Smooth muscle cell (in vitro differentiated cells): ENCODE measurements around the gene MKNK1. TPM values are rescaled to one million over a fixed set of nuclear protein-coding genes. Genes with fewer than 3 reads are reported as not detected.

Experiments
- DNase-seq: peaks from one replicate; lab custom pipeline; 2025; ENCODE audit not compliant: unreplicated experiment; lab: John Stamatoyannopoulos, UW
- H2AFZ ChIP-seq: fragments of 200-600 bp; sonication (generic); 2 replicates; pipeline ENCODE4 v1.6.0; 2016; ENCODE audit warnings: antibody characterized with exemption, low read depth, mild to moderate bottlenecking
- H3F3A ChIP-seq: fragments of 200-600 bp; sonication (generic); 2 replicates; pipeline ENCODE4 v1.6.0; 2017; ENCODE audit warnings: antibody characterized with exemption, low read depth
- H3K27ac ChIP-seq: fragments of 200-600 bp; sonication (generic); 2 replicates; pipeline ENCODE4 v1.5.1; 2016; ENCODE audit warnings: low read depth, mild to moderate bottlenecking
- H3K27me3 ChIP-seq: fragments of 200-600 bp; sonication (generic); 2 replicates; pipeline ENCODE4 v1.6.1; 2016; ENCODE audit warnings: low read depth, mild to moderate bottlenecking
- H3K36me3 ChIP-seq: fragments of 200-600 bp; sonication (generic); 2 replicates; pipeline ENCODE4 v1.5.1; 2016; ENCODE audit warnings: low read depth
- H3K4me1 ChIP-seq: fragments of 200-600 bp; sonication (generic); 2 replicates; pipeline ENCODE4 v1.5.1; 2016; ENCODE audit warnings: low read depth
- H3K4me2 ChIP-seq: fragments of 200-600 bp; sonication (generic); 2 replicates; pipeline ENCODE4 v1.6.0; 2016; ENCODE audit warnings: mild to moderate bottlenecking
- H3K4me3 ChIP-seq: fragments of 200-600 bp; sonication (generic); 2 replicates; pipeline ENCODE4 v1.5.1; 2016; ENCODE audit warnings: mild to moderate bottlenecking
- H3K79me2 ChIP-seq: fragments of 200-600 bp; sonication (generic); 2 replicates; pipeline ENCODE4 v1.6.0; 2016; ENCODE audit warnings: low read depth, mild to moderate bottlenecking
- H3K9ac ChIP-seq: fragments of 200-600 bp; sonication (generic); 2 replicates; pipeline ENCODE4 v1.6.0; 2016; ENCODE audit warnings: low read depth
- H3K9me3 ChIP-seq: fragments of 200-600 bp; sonication (generic); replicated peaks from 2 replicates; pipeline ENCODE4 v1.5.1; 2016; ENCODE audit warnings: low read depth
- H4K20me1 ChIP-seq: fragments of 200-600 bp; sonication (generic); 2 replicates; pipeline ENCODE4 v1.6.0; 2016; ENCODE audit warnings: low read depth
- CTCF ChIP-seq: fragments of 200-600 bp; sonication (generic); IDR thresholded peaks from 2 replicates; pipeline ENCODE4 v1.5.1; 2017; ENCODE audit warnings: borderline replicate concordance, mild to moderate bottlenecking, antibody characterized with exemption; ENCODE audit not compliant: insufficient read depth, poor library complexity, severe bottlenecking
- WGBS: methylation state at CpG from one replicate; pipeline ENCODE4 v1.1.7; 2016; ENCODE audit warnings: low lambda C conversion rate; 5-methylcytosine and 5-hydroxymethylcytosine counted together
- polyA plus RNA-seq: library from polyadenylated mRNA; unstranded; fragments of >200 nt; fragmentation: Nextera tagmentation; extraction: Ambion mirVana; gene quantifications from 2 replicates; pipeline ENCODE4 v1.2.1, GENCODE V29; 2016
- total RNA-seq: library from RNA; depleted of rRNA; stranded (reverse); fragments of >200 nt; gene quantifications from 2 replicates; pipeline ENCODE4 v1.2.3, GENCODE V29; 2014

The MKNK1 gene
- total and polyA plus RNA-seq, 2 experiments from 2014 or later, result 11.7 to 18.7 TPM

GRCh38 chr1:46553506-46553905, 50.6 kb downstream of the MKNK1 start:
- Histone ChIP-seq H3F3A (no peaks in the 10 kb centered on the region), H3K9ac (no peak overlapping the region), H3K36me3 (no peaks in the 10 kb centered on the region), H3K4me2 (no peak overlapping the region), H3K4me1 (no peaks in the 10 kb centered on the region), H3K9me3 (no peaks in the 10 kb centered on the region), H2AFZ (no peak overlapping the region), H3K79me2 (no peaks in the 10 kb centered on the region), H3K27me3 (peaks cover 22% of the 10 kb centered on the region), H4K20me1 (no peaks in the 10 kb centered on the region), H3K27ac (no peak overlapping the region), H3K4me3 (no peak overlapping the region)
- WGBS, result 92% methylated on average over 3 of the region's 3 CpGs
- TF ChIP-seq CTCF, result no peak
- DNase-seq, result no peak

DNA sequence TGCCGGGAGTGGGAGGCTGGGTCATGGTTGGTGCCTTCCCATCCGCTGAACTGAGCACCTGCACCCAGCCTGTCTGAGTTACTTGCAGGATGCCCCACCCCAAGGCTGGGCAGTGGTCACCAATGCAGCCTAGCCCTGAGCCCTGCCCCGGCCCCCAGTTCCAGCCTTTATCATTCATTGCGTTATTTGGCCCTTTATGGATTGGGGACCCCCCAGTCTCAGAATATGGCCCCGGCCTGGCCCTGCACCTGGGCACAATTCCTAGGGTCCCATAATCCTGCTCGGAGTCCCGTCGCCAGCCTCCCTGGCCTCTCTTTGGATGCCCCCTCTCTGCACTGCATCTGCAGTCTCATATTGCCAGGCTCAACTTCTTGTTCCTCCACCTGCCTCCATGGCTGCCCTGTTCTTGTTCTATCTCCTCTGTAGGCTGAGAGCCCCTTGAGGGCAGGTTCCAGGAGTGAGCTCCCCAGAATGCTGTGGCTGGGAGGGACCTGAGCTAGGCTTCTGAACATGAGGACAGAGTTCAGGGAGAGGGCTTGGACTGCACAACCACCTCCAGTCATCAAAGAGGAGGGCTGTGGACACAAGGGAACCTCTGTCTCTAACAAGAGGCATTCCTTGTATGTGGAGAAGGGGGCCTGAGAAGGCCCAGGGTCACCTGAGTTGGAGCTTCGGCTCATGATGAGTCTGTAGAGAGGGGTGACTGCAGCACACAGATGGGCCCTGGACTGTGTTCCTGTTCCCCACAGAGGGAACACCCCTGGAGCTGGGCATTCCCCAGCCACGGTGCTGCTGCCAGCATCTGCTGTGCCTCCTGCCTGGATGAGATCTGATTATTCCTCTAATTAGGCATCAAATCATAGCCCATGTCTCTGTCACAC, 51.5 kb downstream of the MKNK1 start:
- Histone ChIP-seq H3K36me3 (no peaks in the 10 kb centered on the region), H3K79me2 (no peaks in the 10 kb centered on the region), H3K4me2 (no peak overlapping the region), H3K4me3 (no peak overlapping the region), H3K9me3 (no peaks in the 10 kb centered on the region), H2AFZ (no peak overlapping the region), H3K27me3 (peaks cover 24% of the 10 kb centered on the region), H3F3A (no peaks in the 10 kb centered on the region), H3K4me1 (no peaks in the 10 kb centered on the region), H3K9ac (no peak overlapping the region), H3K27ac (no peak overlapping the region), H4K20me1 (no peaks in the 10 kb centered on the region)
- DNase-seq, result no peak
- no peak for TF ChIP-seq CTCF
- 88% methylated on average over 10 of the region's 10 CpGs for WGBS

GRCh38 chr1:46551597-46552095, 52.4 kb downstream of the MKNK1 start, which contains the start of gene KNCN:
TSS of gene KNCN (minus strand) at chr1:46551647. CDS start at chr1:46551215, 432 bp downstream.
- no peaks in the 10 kb centered on the region for H4K20me1 ChIP-seq
- no peak within 1 kb of the TSS for H3K27ac ChIP-seq
- no peaks in the 10 kb centered on the region for H3K9me3 ChIP-seq
- WGBS, result 74% methylated on average over 6 of the region's 6 CpGs
- H3K4me1 ChIP-seq, result no peaks in the 10 kb centered on the region
- H2AFZ ChIP-seq, result no peak within 1 kb of the TSS
- no peak for DNase-seq
- H3K9ac ChIP-seq, result no peak within 1 kb of the TSS
- H3K36me3 ChIP-seq, result no peaks in the 10 kb centered on the region
- peaks cover 34% of the 10 kb centered on the region for H3K27me3 ChIP-seq
- no peak within 1 kb of the TSS for H3K4me2 ChIP-seq
- H3K79me2 ChIP-seq, result no peaks in the 10 kb centered on the region
- no peaks in the 10 kb centered on the region for H3F3A ChIP-seq
- no peak for TF ChIP-seq CTCF
- H3K4me3 ChIP-seq, result no peak within 1 kb of the TSS

- no peak for TF ChIP-seq CTCF
- no peaks in the 10 kb centered on the region for H3F3A ChIP-seq
- peaks cover 42% of the 10 kb centered on the region for H3K27me3 ChIP-seq
- no peaks in the 10 kb centered on the region for H4K20me1 ChIP-seq
- no peaks in the 10 kb centered on the region for H3K36me3 ChIP-seq
- no peaks in the 10 kb centered on the region for H3K79me2 ChIP-seq
- no peaks in the 10 kb centered on the region for H3K9me3 ChIP-seq
- H3K27ac ChIP-seq, result no peak overlapping the region
- 74% methylated on average over 17 of the region's 17 CpGs for WGBS
- no peak overlapping the region for H2AFZ ChIP-seq
- no peak overlapping the region for H3K4me3 ChIP-seq
- H3K4me2 ChIP-seq, result no peak overlapping the region
- H3K4me1 ChIP-seq, result no peaks in the 10 kb centered on the region
- H3K9ac ChIP-seq, result no peak overlapping the region
- no peak for DNase-seq
Measured at GRCh38 chr1:46550751-46551231, 53.3 kb downstream of the MKNK1 start.
